Measurements from ENCODE around the gene ANAPC4.

DNA sequence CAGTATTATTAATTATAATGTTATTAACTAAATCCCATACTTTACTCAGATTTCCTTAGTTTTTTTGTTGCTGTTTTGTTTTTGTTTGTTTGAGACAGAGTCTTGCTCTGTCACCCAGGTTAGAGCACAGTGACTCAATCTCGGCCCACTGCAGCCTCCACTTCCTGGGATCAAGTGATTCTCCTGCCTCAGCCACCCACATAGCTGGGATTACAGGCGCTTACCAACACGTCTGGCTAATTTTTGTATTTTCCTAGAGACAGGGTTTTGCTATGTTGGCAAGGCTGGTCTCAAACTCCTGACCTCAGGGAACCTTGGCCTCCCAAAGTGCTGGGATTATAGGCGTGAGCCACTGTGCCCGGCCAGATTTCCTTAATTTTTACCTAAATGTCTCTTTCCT lies 72.2 kb downstream of the ANAPC4 start:
- TF ChIP-seq POLR2A (IDR thresholded peaks at IDR 0.05) = no peak
- TF ChIP-seq CTCF (IDR thresholded peaks at IDR 0.05) = no peak

All from upper lobe of left lung (tissue), 4 donors.